MG63 (cell line): ENCODE results near the gene TNRC6C. TPM values are rescaled to one million over a fixed set of nuclear protein-coding genes. Genes with fewer than 3 reads are reported as not detected.

Experiments
- DNase-seq: peaks from one replicate; pipeline ENCODE4 v3.0.0-alpha.2; 2020
- H3K27me3 ChIP-seq: fragments of 250-450 bp; sonication (Bioruptor Pico); 2 replicates; pipeline ENCODE4 v1.5.1; 2020; ENCODE audit warnings: mild to moderate bottlenecking, moderate library complexity
- H3K36me3 ChIP-seq: fragments of 250-450 bp; sonication (Bioruptor Pico); 2 replicates; pipeline ENCODE4 v1.5.1; 2020; ENCODE audit warnings: mild to moderate bottlenecking, moderate library complexity
- H3K4me3 ChIP-seq: fragments of 250-450 bp; sonication (Bioruptor Pico); 2 replicates; pipeline ENCODE4 v1.5.1; 2020; ENCODE audit warnings: mild to moderate bottlenecking, moderate library complexity
- H3K9me3 ChIP-seq: fragments of 250-450 bp; sonication (Bioruptor Pico); 2 replicates; pipeline ENCODE4 v1.5.1; 2020; ENCODE audit warnings: mild to moderate bottlenecking, moderate library complexity
- total RNA-seq: library from RNA; depleted of rRNA; stranded (reverse); fragments of >200 nt; shearing (Covaris generic); gene quantifications from 2 replicates; pipeline ENCODE4 v1.2.3, GENCODE V29; 2014; ENCODE audit warnings: low replicate concordance; rRNA removed

Gene TNRC6C
- total RNA-seq, 1 experiment from 2014 or later: 3.2 TPM

DNA sequence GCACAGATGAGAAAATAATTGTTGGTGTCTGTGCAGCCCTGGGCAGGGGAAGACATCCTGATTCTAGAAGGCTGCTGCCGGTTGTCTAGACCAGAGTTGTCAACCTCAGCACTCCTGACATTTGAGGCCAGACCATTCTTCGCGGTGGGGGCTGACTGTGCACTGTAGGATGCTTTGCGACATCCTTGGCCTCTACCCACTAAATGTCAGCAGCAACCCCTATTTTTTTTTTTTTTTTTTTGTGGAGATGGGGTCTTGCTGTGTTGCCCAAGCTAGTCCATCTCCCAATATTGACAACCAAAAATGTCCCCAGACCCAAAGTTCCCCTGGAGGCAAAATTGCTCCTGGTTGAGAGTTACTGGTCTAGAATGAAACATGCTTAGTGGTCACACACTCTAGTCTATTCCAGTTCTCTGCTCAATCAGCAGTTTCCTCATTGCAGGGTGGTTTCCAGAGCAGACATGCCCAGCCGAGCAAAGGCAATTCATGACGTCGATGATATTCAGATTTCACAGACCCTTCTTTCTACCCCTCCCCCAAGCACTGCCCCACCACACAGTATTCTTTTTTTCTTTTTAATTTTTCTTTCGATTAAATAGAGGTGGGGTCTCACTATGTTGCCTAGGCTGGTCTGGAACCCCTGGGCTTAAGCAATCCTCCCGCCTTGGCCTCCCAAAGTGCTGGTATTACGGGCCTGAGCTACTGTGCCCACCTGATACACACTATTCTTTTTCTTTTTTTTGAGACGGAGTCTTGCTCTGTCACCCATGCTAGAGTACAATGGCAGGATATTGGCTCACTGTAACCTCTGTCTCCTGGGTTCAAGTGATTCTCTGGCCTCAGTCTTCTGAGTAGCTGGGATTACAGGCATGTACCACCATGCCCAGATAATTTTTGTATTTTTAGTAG is 196.7 kb downstream of the TNRC6C start:
- H3K9me3 ChIP-seq: no peaks in the 10 kb centered on the region
- no peaks in the 10 kb centered on the region for H3K27me3 ChIP-seq
- H3K4me3 ChIP-seq: no peak overlapping the region
- no peaks in the 10 kb centered on the region for H3K36me3 ChIP-seq
- no peak for DNase-seq

Other genes with a start within 250 kb of the TNRC6C start
- 0.32 and 2.1 TPM in 2 replicates for gene TMC6, start 170.1 kb downstream of the TNRC6C start, total RNA-seq
- gene TMC8, start 172.1 kb downstream of the TNRC6C start, total RNA-seq: not detected in 2 replicates
- not detected in 2 replicates for gene C17orf99, start 187.7 kb downstream of the TNRC6C start, total RNA-seq
- gene SYNGR2, start 209.9 kb downstream of the TNRC6C start, total RNA-seq: 41.3 and 73.2 TPM in 2 replicates
- gene TK1, start 228.3 kb downstream of the TNRC6C start, total RNA-seq: 147 and 288 TPM in 2 replicates
- 49.6 and 74.8 TPM in 2 replicates for gene AFMID, start 228.7 kb downstream of the TNRC6C start, total RNA-seq